Ishikawa (cell line): ENCODE data around the gene RSAD2.

Source experiments
- CREB1 ChIP-seq: IDR thresholded peaks from 2 replicates; pipeline ENCODE4 v1.6.1; 2012; ENCODE audit warnings: low read depth
- EGR1 ChIP-seq: IDR thresholded peaks from 2 replicates; pipeline ENCODE4 v1.6.1; 2012
- NFIC ChIP-seq: IDR thresholded peaks from 2 replicates; pipeline ENCODE4 v1.6.1; 2012
- RAD21 ChIP-seq: IDR thresholded peaks from 2 replicates; pipeline ENCODE4 v1.6.1; 2012; ENCODE audit warnings: low read depth
- TAF1 ChIP-seq: IDR thresholded peaks from 2 replicates; pipeline ENCODE4 v1.6.1; 2012; ENCODE audit warnings: low read depth, mild to moderate bottlenecking
- TCF12 ChIP-seq: IDR thresholded peaks from 2 replicates; pipeline ENCODE4 v1.6.1; 2012; ENCODE audit warnings: low read depth
- YY1 ChIP-seq: IDR thresholded peaks from 2 replicates; pipeline ENCODE4 v1.6.1; 2012; ENCODE audit warnings: low read depth
- ZBTB7A ChIP-seq: IDR thresholded peaks from 2 replicates; pipeline ENCODE4 v1.6.1; 2012; ENCODE audit warnings: low read depth
- TF ChIP-seq, protein P1 (sequence below): IDR thresholded peaks from 2 replicates; pipeline ENCODE4 v1.6.1; 2012
- TF ChIP-seq, protein P2 (sequence below): IDR thresholded peaks from 2 replicates; pipeline ENCODE4 v1.6.1; 2012

The RSAD2 gene

DNA sequence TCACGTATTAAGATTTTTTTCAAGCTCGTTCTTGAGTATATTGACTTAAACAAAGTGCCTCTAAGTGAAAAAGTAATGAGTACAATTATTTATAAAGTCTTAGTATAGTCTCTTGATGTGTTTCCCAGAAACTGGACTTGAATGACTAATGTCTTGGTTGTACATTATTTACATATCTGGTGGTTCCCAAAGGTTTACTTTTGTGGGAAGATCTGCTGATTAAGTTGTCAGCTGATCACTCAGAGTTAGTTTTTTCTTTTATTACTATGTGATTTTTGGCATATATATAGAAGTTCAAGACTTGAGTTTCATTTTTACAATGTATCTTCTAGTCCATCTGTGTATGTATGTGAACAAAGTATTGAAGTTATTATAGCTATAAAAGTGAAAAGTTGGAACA lies 69.1 kb downstream of the RSAD2 start:
- TF ChIP-seq ZBTB7A (no peak), RAD21 (no peak), CREB1 (no peak), NFIC (no peak), TCF12 (no peak), EGR1 (no peak), YY1 (no peak), TAF1 (no peak)
- TF ChIP-seq, protein P1, sequence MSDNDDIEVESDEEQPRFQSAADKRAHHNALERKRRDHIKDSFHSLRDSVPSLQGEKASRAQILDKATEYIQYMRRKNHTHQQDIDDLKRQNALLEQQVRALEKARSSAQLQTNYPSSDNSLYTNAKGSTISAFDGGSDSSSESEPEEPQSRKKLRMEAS: no peak
- TF ChIP-seq, protein P2, sequence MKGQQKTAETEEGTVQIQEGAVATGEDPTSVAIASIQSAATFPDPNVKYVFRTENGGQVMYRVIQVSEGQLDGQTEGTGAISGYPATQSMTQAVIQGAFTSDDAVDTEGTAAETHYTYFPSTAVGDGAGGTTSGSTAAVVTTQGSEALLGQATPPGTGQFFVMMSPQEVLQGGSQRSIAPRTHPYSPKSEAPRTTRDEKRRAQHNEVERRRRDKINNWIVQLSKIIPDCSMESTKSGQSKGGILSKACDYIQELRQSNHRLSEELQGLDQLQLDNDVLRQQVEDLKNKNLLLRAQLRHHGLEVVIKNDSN: no peak
